ENCODE measurements around the gene CTIF. TPM values are rescaled to one million over a fixed set of nuclear protein-coding genes. Genes with fewer than 3 reads are reported as not detected.

The CTIF gene
- total and polyA plus RNA-seq, 2 experiments from 2014 or later, result 8.6 to 14.4 TPM

DNA sequence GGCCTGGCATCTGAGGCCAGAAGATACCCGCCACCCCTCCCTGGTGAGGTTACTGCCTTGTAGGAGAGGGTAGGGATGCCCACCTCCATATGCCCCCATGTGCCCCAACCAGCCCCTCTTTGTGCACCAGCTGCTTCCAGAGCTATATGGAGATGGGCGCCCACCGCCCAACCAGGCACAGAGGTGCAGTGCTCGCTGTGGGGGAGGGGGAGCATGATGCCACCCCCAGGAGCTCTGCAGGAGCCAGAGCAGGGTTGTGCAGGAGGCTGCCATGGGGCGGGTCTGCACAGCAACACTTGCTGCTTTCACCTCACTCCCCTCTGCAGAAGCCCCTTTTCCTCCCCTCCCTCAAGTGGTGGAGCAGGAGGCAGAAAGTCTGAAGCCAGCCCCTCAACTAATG, 237.3 kb downstream of the CTIF start:
- Histone ChIP-seq H3K79me2 (replicated peaks; ENCODE audit: insufficient read depth) (0 out of 2 replicates have a peak, but pooled peaks cover 3% of the 10 kb centered on the region), H3K4me1 (ENCODE audit: insufficient read depth) (no peaks in the 10 kb centered on the region), H3K4me2 (no peak overlapping the region), H3K36me3 (ENCODE audit: insufficient read depth) (no peaks in the 10 kb centered on the region), H3K27me3 (ENCODE audit: insufficient read depth) (no peaks in the 10 kb centered on the region), H3K9me2 (ENCODE audit: insufficient read depth) (peaks cover 4% of the 10 kb centered on the region; the same call in 1 of the 2 replicates), H3K27ac (ENCODE audit: low read depth) (no peak overlapping the region), H4K20me1 (replicated peaks; ENCODE audit: insufficient read depth) (no peaks in the 10 kb centered on the region; the same call in none of the 2 replicates), H2AFZ (no peak overlapping the region), H3F3A (replicated peaks; ENCODE audit: low read depth) (no peaks in the 10 kb centered on the region), H3K4me3 (no peak overlapping the region)
- H3K27me3 Mint-ChIP-seq (ENCODE audit: insufficient read depth, low read depth, poor library complexity), result peaks cover 10% of the 10 kb centered on the region
- peaks cover 14% of the 10 kb centered on the region for H3K4me1 Mint-ChIP-seq
- H3K4me3 Mint-ChIP-seq, result no peak overlapping the region
- no peak for TF ChIP-seq EZH2 (IDR thresholded peaks at IDR 0.05; ENCODE audit: low read depth, unreplicated experiment)
- no peak for TF ChIP-seq ZNF331 (CRISPR knock-in tag; IDR thresholded peaks at IDR 0.05; ENCODE audit: low read depth)
- TF ChIP-seq ZNF114 (CRISPR knock-in tag; IDR thresholded peaks at IDR 0.05), result no peak
- TF ChIP-seq JUNB (IDR thresholded peaks at IDR 0.05; ENCODE audit: unreplicated experiment), result no peak
- no peak for TF ChIP-seq EZH2phosphoT487 (IDR thresholded peaks at IDR 0.05; ENCODE audit: unreplicated experiment)
- TF ChIP-seq NANOG (IDR thresholded peaks at IDR 0.05; ENCODE audit: borderline replicate concordance), result no peak
- TF ChIP-seq, protein P1, sequence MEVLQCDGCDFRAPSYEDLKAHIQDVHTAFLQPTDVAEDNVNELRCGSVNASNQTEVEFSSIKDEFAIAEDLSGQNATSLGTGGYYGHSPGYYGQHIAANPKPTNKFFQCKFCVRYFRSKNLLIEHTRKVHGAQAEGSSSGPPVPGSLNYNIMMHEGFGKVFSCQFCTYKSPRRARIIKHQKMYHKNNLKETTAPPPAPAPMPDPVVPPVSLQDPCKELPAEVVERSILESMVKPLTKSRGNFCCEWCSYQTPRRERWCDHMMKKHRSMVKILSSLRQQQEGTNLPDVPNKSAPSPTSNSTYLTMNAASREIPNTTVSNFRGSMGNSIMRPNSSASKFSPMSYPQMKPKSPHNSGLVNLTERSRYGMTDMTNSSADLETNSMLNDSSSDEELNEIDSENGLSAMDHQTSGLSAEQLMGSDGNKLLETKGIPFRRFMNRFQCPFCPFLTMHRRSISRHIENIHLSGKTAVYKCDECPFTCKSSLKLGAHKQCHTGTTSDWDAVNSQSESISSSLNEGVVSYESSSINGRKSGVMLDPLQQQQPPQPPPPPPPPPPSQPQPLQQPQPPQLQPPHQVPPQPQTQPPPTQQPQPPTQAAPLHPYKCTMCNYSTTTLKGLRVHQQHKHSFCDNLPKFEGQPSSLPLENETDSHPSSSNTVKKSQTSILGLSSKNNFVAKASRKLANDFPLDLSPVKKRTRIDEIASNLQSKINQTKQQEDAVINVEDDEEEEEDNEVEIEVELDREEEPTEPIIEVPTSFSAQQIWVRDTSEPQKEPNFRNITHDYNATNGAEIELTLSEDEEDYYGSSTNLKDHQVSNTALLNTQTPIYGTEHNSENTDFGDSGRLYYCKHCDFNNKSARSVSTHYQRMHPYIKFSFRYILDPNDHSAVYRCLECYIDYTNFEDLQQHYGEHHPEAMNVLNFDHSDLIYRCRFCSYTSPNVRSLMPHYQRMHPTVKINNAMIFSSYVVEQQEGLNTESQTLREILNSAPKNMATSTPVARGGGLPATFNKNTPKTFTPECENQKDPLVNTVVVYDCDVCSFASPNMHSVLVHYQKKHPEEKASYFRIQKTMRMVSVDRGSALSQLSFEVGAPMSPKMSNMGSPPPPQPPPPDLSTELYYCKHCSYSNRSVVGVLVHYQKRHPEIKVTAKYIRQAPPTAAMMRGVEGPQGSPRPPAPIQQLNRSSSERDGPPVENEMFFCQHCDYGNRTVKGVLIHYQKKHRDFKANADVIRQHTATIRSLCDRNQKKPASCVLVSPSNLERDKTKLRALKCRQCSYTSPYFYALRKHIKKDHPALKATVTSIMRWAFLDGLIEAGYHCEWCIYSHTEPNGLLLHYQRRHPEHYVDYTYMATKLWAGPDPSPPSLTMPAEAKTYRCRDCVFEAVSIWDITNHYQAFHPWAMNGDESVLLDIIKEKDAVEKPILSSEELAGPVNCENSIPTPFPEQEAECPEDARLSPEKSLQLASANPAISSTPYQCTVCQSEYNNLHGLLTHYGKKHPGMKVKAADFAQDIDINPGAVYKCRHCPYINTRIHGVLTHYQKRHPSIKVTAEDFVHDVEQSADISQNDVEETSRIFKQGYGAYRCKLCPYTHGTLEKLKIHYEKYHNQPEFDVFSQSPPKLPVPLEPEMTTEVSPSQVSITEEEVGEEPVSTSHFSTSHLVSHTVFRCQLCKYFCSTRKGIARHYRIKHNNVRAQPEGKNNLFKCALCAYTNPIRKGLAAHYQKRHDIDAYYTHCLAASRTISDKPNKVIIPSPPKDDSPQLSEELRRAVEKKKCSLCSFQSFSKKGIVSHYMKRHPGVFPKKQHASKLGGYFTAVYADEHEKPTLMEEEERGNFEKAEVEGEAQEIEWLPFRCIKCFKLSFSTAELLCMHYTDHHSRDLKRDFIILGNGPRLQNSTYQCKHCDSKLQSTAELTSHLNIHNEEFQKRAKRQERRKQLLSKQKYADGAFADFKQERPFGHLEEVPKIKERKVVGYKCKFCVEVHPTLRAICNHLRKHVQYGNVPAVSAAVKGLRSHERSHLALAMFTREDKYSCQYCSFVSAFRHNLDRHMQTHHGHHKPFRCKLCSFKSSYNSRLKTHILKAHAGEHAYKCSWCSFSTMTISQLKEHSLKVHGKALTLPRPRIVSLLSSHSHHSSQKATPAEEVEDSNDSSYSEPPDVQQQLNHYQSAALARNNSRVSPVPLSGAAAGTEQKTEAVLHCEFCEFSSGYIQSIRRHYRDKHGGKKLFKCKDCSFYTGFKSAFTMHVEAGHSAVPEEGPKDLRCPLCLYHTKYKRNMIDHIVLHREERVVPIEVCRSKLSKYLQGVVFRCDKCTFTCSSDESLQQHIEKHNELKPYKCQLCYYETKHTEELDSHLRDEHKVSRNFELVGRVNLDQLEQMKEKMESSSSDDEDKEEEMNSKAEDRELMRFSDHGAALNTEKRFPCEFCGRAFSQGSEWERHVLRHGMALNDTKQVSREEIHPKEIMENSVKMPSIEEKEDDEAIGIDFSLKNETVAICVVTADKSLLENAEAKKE (CRISPR knock-in tag; IDR thresholded peaks at IDR 0.05), result no peak
- TF ChIP-seq POLR2AphosphoS5 (IDR thresholded peaks at IDR 0.05; ENCODE audit: low read depth), result no peak
- no peak for TF ChIP-seq STAT1 (IDR thresholded peaks at IDR 0.05; ENCODE audit: unreplicated experiment)
- TF ChIP-seq CREB1 (CRISPR knock-in tag; IDR thresholded peaks at IDR 0.05; ENCODE audit: low read depth), result no peak
- TF ChIP-seq ETS1 (IDR thresholded peaks at IDR 0.05), result no peak
- TF ChIP-seq CTCF (conservative IDR thresholded peaks at IDR 0.05; ENCODE audit: low read depth in 2 of 2), result no peak
- TF ChIP-seq REST (IDR thresholded peaks at IDR 0.05; ENCODE audit: unreplicated experiment), result no peak
- H3K9me3 Mint-ChIP-seq, result no peaks in the 10 kb centered on the region; the same call in 2 of the 3 replicates
- no peaks in the 10 kb centered on the region; the same call in 2 of the 3 replicates for H3K36me3 Mint-ChIP-seq (ENCODE audit: low read depth)
- DNase-seq (ENCODE audit: low spot score) (no peak), ATAC-seq (no peak)
- no peak overlapping the region for H3K27ac Mint-ChIP-seq
